ENCODE results near the gene NT5E. TPM values are rescaled to one million over a fixed set of nuclear protein-coding genes. Genes with fewer than 3 reads are reported as not detected.

Gene NT5E
- total RNA-seq, 2 donors from 2014 or later: 47.8 to 49.8 TPM

GRCh38 chr6:85419046-85419759 is 30.7 kb upstream of the NT5E start:
- DNase-seq (no peak), ATAC-seq (peak; percentile 59)
- intact Hi-C loops (cut with DNase I, micrococcal nuclease): no loop called here

- intact Hi-C loops (cut with DNase I, micrococcal nuclease): no loop called here
- ATAC-seq (no peak), DNase-seq (no peak)
Measured at GRCh38 chr6:85420551-85420950, 29.3 kb upstream of the NT5E start.

- DNase-seq (no peak), ATAC-seq (no peak)
- intact Hi-C loops (cut with DNase I, micrococcal nuclease): no loop called here
Measured at GRCh38 chr6:85421181-85421580, 28.7 kb upstream of the NT5E start.

- DNase-seq (no peak), ATAC-seq (no peak)
- intact Hi-C loops (cut with DNase I, micrococcal nuclease): no loop called here
Measured at GRCh38 chr6:85421972-85422371, 27.9 kb upstream of the NT5E start.

- intact Hi-C loops (cut with DNase I, micrococcal nuclease): no loop called here
- DNase-seq (no peak), ATAC-seq (no peak)
Measured at GRCh38 chr6:85422996-85423395, 26.9 kb upstream of the NT5E start.

GRCh38 chr6:85424981-85425380 is 24.9 kb upstream of the NT5E start:
- no peak for DNase-seq
- no peak for ATAC-seq
- intact Hi-C loops (cut with DNase I, micrococcal nuclease): no loop called here

- ATAC-seq (no peak), DNase-seq (no peak)
- intact Hi-C loops (cut with DNase I, micrococcal nuclease): no loop called here
Measured at GRCh38 chr6:85425997-85426396, 23.9 kb upstream of the NT5E start.

GRCh38 chr6:85428486-85428885 is 21.4 kb upstream of the NT5E start:
- ATAC-seq (no peak), DNase-seq (no peak)
- intact Hi-C loops (cut with DNase I, micrococcal nuclease): no loop called here

- DNase-seq (no peak), ATAC-seq (no peak)
- intact Hi-C loops (cut with DNase I, micrococcal nuclease): no loop called here
Measured at GRCh38 chr6:85429346-85429745, 20.5 kb upstream of the NT5E start.

GRCh38 chr6:85431271-85431670 is 18.6 kb upstream of the NT5E start:
- DNase-seq (no peak), ATAC-seq (no peak)
- intact Hi-C loops (cut with DNase I, micrococcal nuclease): no loop called here

- ATAC-seq: no peak
- DNase-seq: no peak
- intact Hi-C loops (cut with DNase I, micrococcal nuclease): no loop called here
Measured at GRCh38 chr6:85432554-85432953, 17.3 kb upstream of the NT5E start.

GRCh38 chr6:85435851-85436250 is 14.0 kb upstream of the NT5E start:
- no peak for DNase-seq
- ATAC-seq: no peak
- intact Hi-C loops (cut with DNase I, micrococcal nuclease): no loop called here

GRCh38 chr6:85436411-85436810 is 13.5 kb upstream of the NT5E start:
- ATAC-seq (no peak), DNase-seq (no peak)
- intact Hi-C loops (cut with DNase I, micrococcal nuclease): no loop called here

GRCh38 chr6:85436939-85437495 is 12.9 kb upstream of the NT5E start:
- intact Hi-C loops (cut with DNase I, micrococcal nuclease): no loop called here
- ATAC-seq (no peak), DNase-seq (no peak)

- no peak for DNase-seq
Measured at GRCh38 chr6:85443349-85444117, 6.3 kb upstream of the NT5E start.

GRCh38 chr6:85449388-85449817 is 480 bp upstream of the NT5E start:
- intact Hi-C loops (cut with DNase I, micrococcal nuclease): no loop called here
- ATAC-seq: no peak
- DNase-seq: peak; percentile 23 to 49

More at GRCh38 chr6:85443349-85444117, 6.3 kb upstream of the NT5E start:
- no peak for ATAC-seq
- intact Hi-C loops (cut with DNase I, micrococcal nuclease): no loop called here

GRCh38 chr6:85451565-85452306 is 1.9 kb downstream of the NT5E start:
- intact Hi-C loops (cut with DNase I, micrococcal nuclease): no loop called here
- DNase-seq (no peak), ATAC-seq (peak; percentile 18)

- DNase-seq (peak in 1 of 2 donors; percentile 32), ATAC-seq (peak; percentile 35)
- intact Hi-C loops (cut with DNase I, micrococcal nuclease): no loop called here
Measured at GRCh38 chr6:85452441-85452881, 2.6 kb downstream of the NT5E start.

- ATAC-seq (no peak), DNase-seq (no peak)
- intact Hi-C loops (cut with DNase I, micrococcal nuclease): no loop called here
Measured at GRCh38 chr6:85453052-85453451, 3.2 kb downstream of the NT5E start.
